Activated CD8-positive, alpha-beta memory T cell treated with anti-CD3 and anti-CD28 coated beads, Interleukin-2, amount 50 U/mL, for 4 hours (primary cell): ENCODE data around the gene CASQ2.
"Not testable (repeated sequence)": the region's sequence is repeated elsewhere in the genome, so short reads cannot be mapped to it uniquely, and the experiment has no call there.

ENCODE experiments used
- DNase-seq: peaks from one replicate; pipeline ENCODE4 v3.0.0-alpha.2; 2020

Gene CASQ2

DNA sequence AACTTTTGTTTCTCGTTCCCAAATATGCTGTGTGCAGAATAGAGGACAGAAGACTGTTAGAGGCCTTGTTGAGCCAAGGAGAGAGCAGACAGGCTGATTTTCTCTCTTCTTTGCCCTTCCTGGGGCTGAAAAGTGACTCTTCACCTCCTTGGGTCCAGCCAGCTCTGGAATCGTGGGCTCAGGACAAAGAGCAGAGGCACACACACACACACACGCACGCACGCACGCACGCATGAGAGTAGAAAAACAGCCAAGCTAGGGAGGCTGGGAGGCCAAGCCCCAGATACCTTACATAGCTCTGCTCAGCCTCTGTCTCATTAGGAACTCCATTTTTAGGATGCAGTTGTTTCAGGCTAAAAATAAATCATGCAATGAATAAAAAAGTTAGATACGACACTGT lies at the start of gene CASQ2:
TSS of gene CASQ2 (minus strand) at position 166 of the 400 bp plus-strand sequence. CDS start 173 bp downstream, outside the sequence.
- DNase-seq = no peak

DNA sequence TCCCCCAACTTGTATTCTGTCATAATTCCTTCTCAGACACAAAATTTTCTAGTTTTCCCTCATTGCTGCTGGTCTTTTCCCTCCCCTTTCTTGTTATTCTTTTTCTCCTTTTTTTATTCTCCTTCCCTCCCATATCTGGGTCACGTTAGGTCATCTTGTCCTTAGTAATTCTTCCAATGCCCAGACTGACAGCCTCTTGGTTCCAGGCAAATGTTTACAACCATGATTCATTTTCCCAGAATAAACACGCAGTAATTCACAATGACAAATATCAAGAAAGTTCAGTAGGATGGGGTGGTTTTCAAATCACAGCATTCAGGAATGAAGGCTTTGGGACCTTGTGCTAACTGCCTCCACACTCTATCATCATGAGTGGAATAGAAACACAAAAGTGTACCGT lies 47.2 kb upstream of the CASQ2 start:
- no peak for DNase-seq

DNA sequence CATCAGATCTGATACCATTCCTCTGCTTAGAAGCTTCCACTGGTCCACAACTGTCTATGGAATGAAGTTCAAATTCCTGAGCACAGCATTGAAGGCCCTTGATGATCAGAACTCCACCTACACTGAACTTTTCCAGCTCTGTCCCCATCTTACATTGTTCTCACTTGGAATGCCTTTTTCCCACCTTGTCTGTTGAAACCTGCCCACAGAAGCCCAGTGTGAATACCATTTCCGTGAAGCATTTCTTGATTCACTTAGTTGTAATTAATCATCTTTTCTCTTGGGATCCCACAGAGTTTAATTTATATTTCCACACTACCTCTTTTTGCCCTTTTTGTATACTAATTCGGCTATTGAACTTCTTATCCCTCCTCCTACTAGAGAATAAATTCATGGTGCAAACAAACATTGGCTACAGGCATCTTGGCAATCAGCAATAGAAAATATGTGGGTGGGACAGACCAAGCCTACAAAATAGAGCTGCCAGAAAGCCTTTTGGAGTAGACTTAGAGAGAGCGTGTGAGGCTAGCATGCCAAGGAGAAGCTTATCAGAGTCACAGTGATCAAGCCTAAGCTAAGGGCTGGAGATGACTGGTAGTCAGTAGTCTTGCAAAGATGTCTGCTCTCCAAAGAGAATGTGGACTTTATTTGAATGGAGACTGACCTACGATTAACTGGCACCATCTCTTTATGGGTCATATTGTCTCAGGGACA lies 46.3 kb upstream of the CASQ2 start:
- no peak for DNase-seq

DNA sequence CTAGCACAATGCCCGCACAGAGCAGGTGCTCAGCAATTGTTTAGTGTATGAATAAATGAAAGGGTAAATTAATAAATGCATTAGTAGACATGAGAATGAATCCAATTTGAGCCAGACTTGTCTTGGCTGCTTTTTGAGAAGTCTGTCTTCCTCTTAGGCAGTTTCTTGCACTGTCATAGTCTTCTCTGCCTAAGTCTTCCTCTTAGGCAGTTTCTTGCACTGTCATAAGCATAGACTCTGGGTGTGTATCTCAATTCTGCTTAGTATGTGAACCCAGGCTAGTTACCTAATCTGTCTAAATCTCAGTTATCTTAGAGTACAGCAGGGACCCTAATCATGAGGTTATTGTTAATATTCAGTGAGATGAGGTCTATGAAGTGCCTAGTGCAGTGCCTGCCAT lies 45.2 kb upstream of the CASQ2 start:
- no peak for DNase-seq

DNA sequence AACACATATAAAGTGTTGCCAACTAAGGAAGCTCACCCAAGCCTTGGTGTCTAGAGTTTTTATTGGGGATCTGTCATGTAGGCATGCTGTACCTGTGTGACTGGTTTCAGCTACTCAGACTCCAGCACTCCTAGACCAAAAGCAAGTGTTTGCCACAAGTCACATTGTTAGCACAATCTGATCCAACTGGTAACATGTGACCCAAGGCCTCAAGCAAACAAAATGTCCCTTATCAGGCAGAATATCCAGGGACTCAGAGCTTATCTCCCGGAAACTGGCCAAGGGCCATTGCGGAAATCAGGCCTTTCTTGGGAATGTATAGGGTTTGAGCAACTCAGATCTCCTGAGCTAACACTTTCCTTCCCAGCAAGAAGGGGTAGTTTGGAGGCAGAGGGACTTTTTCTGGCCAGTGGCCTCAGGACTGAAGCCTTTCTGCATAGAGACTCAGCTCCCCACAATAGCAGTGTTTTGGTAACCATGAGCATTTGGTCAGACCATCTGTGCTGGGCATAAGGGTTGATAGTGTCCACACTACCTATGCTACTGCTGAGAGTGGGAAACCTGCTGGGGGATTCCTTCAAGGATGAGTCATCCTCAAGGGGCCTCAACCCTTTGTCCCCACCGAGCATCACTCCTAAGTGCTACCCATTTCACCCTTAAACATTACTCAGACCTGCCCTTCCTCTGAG lies 42.8 kb upstream of the CASQ2 start:
- DNase-seq = no peak

DNA sequence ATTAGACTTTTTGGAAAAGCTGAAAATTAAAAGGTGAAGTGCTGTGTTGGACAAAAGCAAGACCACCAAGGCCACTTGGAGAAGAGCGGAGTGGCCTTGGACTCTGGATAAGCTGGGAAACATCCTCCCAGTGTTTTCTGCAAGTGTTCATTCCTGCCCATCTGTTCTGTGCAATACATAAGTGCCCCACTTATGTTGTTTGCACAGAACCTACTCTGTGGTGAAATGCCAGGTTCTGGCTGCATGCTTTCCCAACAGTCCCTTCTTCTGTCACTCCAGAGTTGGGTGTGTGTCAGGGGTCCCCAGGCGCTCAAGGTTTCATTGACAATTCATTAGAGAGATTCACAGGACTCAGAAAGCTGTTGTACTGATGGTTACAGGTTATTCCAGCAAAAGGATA lies 42.1 kb upstream of the CASQ2 start:
- no peak for DNase-seq

DNA sequence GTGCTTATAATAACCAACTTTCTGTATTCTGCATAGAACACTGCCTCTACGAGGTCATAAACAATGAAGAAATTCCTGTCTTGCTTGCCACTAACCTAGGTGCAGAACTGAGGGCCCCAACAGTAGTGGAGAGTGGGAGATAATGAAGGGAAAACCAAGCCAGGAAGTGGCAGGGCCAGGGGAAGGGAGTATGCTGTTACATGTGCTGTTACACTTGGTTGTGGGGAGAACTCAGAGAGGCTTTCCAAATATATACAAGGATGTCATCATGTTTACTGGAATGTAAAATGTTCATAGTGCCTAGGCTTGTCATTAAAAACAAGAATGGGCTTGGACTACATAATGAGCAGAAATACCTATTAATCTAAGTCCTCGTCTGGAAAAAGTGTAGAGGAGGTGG lies 41.3 kb upstream of the CASQ2 start:
- DNase-seq = no peak

DNA sequence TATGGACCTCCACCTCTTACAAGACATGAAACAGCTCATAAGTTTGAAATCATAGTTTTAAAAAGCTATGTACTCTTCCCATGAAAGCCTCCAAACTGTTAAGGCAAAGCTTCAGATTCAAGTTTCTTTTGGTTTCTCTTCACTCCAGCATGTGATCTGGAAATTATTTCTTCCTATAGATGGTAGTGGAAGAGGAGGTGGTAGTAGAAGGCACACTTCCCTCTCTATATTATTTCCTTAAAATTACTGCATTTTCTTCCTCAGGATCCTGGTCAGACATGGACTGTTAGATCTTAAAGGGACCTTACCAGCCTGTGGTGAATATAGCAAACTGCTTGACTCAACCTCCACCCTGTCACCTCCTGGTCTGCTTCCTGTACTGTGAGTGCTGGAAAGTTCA lies 40.6 kb upstream of the CASQ2 start:
- no peak for DNase-seq

DNA sequence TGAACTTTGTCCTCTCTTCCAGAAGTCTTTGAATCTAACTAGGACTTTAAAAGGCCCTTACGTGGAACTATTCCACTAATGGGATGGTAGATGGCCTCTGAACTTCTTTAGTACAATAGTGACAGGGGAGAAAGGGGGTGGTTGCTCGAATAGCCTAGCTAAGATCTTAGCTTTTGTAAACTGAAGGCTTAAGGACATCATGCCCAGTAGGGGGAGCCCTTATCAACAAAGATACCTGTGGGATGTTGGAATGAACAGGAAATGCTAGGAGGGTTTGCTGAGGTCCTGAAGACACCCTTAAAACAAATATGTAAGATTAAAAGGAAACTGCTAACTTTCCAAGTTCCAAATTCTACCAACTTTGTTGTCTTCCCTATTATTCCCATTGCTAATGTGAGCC lies 39.2 kb upstream of the CASQ2 start:
- DNase-seq = no peak

DNA sequence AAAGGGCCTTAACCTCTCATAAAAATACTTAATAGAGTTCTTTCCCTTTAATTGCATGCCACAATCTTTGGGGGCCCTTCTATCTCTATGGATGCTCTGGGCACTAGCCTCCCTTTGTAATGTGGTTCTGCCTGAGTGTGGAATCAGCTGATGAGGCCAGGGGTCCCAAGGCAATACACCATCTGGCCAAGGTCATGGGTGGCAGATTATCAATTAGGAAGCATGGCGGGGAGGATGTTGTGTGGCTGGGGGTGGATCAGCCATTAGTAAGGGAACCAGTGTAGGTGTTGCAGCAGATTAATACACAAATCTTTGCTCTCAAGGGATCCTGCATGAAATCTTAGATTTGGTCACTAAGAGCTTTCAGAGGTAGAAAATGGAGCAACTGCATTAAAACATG lies 37.1 kb upstream of the CASQ2 start:
- DNase-seq = no peak

DNA sequence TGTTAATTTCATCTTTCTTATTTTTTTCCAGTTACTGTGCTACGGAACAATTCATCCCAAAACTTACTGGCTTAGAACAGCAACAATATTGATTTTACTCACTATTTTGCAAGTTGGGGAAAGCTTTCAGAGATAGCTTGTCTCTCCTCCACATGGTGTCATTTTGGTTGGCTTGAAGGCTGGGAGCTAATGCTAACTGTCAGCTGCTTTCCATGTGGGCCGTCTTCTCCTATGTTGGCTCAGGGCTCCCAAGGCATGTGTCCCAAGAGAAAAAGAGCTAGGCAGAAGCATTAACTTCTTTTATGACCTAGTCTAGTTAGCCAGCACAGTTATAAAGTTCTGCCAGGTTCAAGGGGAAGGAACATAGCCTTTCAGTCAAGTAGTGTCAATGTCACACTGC lies 33.9 kb upstream of the CASQ2 start:
- no peak for DNase-seq

DNA sequence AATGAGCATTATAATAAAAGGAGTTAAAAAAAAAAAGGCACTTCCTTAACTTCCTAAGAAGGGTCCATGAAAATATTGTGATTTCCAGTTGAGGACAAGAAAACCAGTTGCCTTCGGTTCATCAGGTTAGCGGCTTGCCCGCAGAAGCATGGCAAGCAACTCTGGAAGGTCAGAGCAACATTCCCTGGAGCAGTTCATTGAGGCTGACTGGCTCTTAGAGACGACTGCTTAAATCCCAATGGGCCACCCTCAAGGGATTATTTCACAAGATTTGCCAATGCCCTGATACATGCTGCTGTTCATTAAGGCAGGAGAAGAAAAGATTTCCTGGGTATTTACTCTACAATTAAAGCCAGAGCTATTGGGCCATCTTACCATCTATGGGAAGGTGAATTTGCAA lies 29.0 kb upstream of the CASQ2 start:
- DNase-seq = no peak

DNA sequence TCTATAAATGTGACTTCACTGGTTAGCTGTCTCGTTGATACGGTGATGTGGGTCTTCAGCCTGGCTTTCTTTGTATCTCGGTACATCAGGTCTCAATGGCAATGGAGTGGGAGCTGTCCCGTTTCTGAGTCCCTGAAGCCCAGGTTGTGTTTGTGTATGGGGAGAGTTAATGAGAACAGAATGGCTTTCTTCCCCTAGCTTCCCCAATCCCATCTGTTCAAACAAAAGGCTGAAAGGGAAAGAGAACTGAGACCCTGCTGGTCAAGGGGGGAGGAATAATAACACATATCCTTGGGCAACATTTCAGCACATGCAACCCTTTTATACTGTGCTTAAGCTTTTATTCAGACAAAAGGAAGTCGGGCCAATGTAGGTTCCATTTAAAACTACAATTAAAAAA lies 28.4 kb upstream of the CASQ2 start:
- DNase-seq = no peak

DNA sequence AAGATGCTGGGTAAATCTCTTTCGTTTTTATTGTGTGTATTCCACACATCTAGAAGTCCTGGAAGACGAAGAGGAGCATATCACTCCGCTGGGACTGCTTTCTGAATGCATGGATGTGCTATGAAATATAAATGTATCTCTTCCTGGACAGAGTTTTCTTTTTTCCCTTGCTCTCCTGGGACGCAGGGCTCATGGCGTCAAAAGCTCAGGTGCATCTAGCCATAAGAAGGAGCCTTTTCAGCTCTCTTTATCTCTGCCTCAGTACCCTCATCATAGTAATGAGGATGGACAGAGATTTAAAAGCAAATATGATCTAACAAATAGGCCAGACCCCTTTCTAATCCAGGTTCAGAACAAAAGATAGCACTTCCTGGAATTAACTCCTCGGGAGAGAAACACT lies 27.5 kb upstream of the CASQ2 start:
- DNase-seq = no peak

DNA sequence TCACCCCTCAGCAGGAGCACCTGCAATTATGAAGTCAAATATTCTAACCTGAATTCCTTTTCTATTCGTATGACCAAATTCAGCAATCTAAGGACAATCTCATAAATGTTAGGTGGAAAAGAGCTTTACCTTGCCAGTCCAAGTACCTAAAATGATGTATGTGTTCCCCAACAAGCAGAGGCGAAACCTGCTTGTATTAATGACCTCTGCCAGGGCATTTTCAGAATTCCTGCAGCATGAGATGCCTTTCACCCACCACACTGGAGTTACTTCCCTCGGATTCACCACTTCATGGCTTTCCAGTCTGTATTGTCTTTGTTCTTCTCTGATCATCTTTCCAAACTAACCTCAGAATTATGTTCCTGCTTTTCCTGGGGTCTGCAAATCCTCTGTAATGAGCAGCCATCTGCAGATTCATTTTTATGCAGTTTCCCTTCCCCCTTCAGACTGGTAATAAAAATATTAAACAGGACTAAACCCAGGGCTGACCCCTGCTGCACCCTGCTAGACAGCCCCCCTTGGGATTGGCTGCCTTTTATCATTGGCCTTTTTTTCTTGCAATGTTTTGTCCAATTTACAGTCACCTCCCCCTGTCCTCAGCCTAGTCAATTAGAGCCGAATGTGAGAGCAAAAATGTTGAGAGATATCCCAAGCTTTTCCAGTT lies 26.6 kb upstream of the CASQ2 start:
- DNase-seq = no peak

DNA sequence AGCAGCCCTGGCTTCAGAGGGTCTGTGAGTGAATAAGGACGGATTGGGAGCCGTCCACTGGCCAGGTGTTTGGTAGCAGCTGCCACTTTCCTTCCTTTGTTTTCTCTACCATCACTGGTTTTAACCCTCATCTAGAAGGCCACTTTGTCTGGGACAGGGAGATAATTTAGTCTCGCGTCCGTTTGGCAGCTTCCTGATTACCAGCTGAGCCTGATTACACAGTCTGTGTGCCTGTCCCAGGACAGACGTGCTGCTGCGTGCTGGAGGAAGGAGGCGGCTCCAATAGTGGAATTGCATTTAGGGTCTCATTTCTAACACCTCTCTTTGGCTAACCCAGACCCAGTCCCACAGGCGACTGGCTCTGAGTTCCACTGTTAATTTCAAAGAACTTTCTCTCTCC lies 24.6 kb upstream of the CASQ2 start:
- DNase-seq = no peak

DNA sequence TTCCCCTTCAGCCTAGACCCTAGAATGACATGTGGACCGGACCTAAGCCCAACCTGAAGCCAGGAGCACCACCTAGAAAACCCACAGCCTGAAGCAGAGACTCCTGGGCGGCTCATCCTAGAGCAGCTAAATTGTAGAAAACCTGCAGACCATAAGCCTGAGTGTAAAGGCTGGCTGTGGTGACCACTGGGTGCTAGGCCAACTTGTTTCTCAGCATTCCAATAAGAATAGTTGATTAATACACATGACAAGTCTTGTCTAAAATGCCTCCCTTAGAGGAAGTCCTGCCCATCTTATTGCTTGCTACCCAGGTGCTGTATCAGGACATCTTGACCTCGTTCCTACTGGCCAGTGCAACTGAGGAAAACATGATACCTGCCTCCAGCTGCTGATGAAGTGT lies 23.3 kb upstream of the CASQ2 start:
- no peak for DNase-seq

DNA sequence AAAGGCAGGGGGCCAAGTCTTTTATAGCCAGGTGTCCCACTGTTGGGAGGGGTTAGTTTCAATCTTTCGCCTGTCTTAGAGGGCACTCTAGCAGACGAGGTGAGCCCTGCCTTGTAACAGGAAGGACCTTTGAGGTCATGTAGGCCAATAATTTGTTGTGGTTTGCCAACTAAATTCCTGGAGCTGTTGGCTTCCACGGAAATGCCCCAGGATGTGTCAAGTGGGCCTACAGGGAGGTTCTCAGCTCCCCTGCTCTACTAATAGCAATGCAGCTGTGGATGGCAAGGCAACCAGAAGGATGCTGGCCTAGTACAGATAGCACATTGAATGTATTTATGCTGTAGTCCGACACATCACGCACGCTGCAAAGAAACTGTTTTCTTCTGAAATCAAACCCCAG lies 22.3 kb upstream of the CASQ2 start:
- no peak for DNase-seq

DNA sequence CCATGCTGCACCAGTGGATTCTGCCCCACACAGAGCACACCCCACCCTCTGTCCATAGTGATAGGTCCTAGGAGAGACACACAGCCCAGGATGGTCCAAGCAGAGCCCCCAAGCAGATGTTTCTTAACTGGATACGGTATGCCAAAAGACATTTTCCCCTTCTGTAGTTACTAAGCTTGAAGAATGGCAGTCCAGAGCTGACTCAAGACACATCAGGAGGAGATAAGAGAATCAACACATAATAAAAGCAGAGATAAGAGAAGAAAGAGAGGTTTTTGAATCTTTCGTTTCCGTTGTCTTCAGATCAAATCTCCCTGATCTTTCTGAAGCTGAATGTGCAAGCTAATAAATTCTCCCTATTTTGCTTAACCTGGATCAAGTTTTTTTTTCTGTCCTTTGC lies 21.8 kb upstream of the CASQ2 start:
- DNase-seq = no peak

DNA sequence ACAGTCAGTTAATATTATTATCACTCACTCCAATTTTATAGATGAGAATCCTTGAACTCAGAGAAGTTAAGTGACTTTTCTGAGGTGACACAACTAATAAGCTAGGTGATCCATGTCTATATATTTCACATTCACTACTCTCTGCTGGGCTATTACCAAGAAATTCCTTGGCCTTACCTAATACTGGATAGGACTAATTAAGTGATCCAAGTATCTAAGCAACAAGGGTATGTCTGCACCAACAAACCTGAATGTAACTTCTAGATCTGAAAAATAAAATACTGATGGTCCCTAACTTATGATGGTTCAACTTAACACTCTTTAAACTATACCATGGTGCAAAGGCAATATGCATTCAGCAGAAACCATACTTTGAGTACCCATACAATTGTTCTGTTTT lies 14.8 kb upstream of the CASQ2 start:
- DNase-seq = no peak

DNA sequence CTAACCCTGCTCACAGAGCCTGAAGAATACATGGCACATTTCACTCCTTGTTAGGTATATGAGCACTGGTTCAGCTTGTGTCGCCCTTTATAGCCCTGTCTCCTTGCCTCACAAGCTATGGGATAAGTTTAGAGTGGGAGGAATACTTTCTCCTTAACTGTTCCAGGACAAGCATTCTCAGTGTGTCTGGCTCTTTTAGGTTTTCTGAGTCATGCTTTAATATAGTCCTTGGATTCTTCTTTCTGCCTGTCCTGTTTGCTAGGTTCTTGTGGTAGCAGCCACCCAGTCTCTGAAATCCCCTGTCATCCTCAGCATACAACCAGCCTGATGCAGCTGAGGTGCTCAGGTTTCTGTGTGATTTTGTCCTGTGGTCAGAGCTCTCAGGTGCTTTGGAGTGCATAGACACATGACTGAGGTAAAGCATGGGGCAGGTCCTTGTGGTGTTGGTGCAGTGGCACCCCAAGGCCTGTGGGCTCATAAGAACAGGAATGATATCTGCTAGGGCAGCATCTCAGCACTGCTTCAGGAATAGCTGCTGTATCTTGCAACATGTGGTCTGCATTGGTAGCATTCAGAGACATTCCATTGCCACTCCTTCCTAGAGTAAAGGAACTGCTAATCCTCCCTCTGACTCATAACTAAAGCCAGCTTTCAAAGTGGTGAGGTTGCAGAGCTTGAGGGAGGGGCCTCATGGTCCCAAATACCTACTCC lies 14.2 kb upstream of the CASQ2 start:
- DNase-seq = no peak

DNA sequence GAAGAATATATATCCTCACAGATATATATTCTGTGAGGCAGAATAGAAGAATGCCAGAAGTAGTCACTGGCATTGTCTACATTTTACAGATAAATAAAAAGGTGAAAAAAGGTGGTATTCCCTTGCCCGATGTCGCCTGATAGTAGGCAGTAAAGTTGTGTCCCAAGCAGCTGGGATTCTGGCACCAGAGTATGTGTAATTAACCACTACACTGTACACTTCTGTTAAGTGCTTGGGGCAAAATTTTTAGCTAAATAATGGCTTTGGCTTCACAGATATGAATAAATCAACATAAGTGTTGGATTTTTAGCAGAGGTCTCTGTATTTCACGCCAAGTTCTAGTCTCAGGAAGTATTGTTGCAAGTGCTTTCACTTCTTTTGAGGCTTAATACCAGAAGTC lies 13.3 kb upstream of the CASQ2 start:
- DNase-seq = no peak

DNA sequence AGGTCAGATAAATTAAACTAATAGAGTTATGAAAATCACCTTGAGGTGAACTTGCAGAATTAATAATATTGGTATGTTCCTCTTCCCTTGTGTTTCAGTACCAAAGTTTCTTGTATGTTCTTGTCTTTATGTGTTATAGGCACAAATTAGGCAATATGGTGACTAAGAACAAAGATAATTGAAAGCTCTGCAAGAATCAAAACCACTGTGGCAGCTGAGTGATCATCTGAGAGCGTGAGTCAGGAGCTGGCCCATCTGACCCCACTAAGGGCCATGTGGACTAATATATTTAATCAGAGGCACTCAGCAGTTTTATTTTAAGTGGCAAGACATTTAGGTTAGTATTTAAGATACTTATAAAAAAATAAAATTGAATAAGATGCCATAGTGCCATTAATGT lies 12.8 kb upstream of the CASQ2 start:
- DNase-seq = no peak

DNA sequence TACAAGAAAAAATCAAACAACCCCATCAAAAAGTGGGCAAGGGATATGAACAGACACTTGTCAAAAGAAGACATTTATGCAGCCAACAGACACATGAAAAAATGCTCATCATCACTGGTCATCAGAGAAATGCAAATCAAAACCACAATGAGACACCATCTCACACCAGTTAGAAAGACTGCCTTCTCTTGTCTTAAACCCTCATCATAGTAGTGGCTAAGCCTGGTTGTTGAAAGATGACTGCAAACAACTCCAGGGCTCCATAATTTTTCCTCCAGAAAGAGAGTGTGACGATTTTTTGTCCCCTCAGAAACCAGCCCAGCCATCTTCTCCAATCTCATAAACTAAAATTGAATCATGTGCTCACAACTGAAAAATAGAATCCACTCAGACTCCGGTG lies 12.1 kb upstream of the CASQ2 start:
- not testable (repeated sequence) for DNase-seq
